OCI-M2 (cell line): ENCODE data around the gene LRP1B.
"Not testable (repeated sequence)": the region's sequence is repeated elsewhere in the genome, so short reads cannot be mapped to it uniquely, and the experiment has no call there.

Source experiments
- DNase-seq: peaks from one replicate; lab custom pipeline; 2025; ENCODE audit not compliant: unreplicated experiment; lab: John Stamatoyannopoulos, UW

LRP1B gene

DNA sequence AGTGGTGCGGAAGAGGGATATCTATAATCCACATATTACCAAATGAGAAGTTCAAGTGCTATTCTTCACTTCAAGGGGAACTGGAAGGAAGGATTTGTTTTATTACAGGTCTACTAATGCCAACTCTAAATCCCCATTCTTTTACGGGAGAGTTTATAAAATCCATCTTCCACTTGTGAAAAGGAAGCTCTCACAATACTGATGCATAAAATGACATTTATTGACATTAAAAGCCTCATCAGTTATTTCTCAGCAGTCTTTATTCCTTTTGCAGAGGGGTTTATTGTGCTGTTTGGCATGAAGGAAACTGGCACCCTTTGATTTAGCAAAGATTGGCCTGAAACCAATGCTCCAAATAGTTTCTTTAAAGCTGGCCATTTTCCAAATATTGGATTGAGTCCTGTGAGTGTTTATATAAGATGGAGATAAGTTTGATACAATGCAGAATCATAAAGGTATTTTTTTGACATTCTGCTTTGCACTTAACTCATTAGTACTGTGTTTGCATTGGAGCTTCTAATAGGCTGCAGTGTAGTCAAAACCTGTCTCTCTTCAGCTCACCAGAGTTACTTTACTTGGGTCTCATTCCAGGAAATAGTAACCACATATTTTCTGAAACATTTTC, 26.6 kb downstream of the LRP1B start:
- no peak for DNase-seq

DNA sequence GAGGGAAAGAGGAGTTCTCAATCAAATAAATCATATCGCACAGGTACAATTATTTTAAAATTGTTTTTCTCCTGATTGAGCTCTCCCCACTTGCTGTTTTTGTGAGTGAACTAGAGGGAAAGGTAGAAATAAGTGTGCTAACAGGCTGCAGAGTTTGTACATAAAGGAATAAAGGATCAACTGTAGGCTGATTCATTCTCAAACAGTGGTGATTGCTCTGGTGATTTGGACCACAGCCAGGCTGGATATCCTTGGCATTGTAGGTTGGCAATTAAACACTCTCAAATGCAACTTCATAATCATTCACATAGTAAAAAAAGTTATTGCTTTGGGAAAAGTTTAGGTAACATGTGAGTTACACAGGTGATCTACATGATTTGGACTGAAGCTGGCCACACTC, 29.8 kb downstream of the LRP1B start:
- DNase-seq = no peak

DNA sequence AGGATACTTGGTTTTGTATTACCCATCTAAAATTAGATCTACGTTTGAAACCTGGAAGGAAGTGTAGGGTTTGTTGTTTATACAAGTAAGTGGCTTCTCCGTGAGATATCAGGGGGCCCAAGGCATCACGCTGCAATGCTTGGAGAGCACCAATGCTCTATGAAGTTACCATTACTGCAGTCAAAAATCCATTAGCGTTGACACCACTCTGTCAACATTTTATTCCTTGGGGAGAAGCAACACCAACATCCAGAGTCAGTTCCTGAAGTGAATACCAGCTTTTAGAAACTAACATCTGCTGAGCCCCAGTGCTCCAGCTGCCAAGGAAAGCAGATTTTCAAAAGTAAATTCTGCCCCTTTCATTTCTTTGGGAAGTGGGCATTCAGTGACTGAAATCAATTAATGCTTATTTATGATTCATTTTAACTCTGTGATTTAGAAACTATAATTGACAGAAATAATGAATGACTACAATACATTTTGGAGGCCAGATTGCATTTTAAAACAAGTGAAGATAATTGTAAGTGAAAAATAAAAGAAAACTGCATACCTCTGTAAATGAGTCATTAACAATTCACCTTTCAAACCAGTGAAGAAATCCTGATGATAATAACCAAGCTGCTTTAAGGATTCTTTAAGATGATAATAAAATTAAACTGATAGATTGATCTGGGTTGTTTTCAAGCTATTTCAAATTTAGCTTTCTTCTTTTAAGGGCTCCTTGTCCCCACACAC, 30.5 kb downstream of the LRP1B start:
- DNase-seq = no peak

DNA sequence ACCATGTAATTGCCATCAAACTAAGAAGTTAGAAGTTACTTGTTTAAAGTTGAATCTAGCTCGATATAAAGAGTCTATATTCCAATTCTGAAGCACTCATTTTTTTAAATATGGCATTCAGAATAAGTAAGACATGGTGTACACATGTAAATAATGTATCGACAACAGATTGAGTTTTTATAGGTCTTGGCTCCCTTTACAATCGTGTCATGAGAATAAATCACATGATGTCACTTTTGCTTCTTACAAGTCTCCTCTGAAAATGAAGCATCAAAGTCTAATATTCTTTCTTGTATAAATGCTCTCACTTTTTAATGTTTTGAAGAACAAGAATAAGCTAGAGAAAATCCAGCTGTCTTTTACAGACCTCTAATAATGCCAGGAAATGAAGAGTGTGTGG, 33.1 kb downstream of the LRP1B start:
- DNase-seq = no peak

DNA sequence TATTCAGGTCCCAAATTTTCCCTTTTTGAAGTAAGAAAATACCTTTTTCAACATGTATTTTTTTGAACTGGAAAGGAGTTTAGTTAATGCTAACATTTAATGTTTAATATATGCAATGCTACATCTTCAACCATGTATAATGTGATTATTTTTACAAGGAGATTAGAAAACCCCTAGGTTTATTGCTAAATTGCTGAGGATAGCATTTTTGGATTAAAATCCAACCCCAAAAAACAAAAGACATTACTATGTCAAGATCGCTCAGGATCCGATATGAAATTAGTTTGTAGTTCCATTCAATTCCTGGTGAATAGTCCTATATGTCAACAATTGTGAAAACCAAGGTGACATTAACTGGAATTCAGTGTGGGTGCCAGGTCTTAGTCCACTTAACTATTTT, 35.2 kb downstream of the LRP1B start:
- no peak for DNase-seq

DNA sequence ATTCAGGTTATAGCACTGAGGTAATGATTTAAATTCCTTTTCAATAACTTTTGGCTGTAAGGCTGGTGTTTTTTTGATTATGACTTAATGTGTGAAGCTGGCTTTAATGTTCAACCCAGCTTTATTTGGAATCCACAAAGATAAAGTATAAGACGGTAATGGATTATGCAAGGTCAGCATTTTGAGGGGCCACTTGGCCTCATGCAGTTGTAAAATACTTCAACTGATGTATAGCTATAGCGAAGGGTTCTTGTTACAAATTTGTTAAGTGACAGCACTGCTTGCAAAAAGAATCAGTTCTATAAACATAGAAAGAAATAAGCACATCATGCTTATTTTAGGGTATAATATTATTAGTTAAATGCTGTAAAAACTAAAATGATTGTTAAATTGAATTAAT, 36.6 kb downstream of the LRP1B start:
- DNase-seq = no peak

DNA sequence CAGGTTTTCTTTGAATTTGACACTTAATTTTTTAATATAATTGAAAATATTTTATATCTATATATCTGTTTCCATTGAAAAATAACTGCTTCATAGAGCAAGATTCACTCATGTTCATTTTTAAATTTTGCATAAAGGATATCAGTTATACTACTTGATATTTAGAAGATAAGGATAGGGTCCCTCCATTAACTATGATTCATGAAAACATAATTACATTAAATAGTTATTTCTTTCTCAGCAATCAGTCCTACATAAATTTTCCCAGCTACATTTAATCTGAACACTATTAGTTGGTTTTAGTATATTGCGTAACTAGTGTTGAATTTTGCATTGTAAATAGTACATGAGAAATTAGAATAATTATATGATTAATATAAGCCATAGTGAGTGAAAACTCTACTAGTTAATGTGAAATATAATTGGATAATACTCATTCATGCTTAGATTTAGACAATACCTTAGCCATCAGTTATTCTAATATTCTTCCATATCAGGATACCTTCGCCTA, 42.7 kb downstream of the LRP1B start:
- no peak for DNase-seq

DNA sequence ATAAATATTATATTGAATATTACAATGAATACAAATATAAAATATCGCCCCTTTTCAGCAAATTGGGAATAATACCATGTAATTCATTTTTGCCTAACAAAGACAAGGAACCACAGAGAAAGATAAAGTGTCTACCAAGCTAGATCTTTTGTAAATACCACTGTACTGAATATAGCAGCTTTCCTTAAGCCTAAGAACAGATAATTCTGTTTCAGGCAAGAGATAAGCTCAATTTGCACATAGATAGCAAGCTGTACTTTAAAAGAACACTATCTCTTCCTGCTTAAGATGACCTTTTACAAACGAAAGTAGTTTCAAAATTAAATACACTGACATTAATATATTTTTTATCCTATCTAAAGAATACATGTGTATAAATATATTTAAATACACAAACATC, 43.2 kb downstream of the LRP1B start:
- DNase-seq = not testable (repeated sequence)

DNA sequence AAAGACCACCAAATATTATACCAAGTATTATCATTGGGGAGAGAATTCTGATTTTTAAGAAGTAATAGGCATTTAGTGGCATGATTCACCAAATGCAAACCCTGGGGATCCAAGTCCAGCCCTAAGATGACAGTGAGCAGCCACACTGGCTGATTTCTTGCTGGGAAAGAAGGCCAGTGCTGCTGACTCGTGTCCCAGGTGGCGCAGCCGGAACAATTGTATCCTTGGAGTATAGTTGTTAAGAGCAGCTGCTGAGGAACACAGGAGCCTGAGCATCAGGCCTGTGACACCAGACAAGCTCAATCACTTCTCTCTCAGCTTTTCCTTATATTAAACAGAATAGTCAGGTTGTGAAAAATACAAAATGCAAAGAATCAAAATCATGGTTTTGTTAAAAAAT, 48.4 kb downstream of the LRP1B start:
- DNase-seq = no peak

DNA sequence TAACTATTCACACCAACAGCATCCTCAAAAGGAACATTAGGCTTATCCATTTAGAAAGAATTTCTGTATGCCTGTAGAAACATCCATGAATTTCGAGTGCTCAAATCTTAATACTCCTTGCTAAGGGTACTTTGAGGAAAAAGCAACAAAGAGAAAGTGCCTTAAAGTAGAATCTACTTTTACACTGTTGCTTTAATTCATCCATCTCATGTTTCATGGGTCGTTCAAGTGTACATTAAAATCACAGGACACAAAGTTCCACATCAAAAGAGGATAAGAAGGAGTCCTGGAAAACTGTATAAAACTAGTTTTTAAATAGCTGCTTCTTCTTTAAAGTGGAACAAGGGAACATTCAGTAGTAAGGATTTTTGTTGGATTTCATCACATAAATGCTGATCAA, 54.5 kb downstream of the LRP1B start:
- DNase-seq = no peak

DNA sequence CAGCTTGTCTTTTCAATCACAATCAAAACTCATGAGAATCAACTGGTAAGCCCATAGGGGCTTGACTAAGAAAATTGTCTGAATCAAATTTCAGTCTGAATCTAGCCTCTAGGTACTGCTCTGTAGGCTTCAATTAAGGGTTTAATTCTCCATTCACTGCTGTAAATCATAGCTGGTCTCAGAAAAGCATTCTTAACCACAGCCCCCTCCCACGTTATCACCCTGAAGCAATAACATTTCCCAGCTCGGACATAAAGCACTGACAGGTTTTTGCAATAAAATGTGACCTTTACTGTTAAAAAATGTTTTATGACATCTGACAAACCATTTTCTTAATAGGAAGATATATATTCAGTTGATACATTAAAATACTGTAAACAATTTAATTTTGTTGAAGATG, 55.0 kb downstream of the LRP1B start:
- no peak for DNase-seq

DNA sequence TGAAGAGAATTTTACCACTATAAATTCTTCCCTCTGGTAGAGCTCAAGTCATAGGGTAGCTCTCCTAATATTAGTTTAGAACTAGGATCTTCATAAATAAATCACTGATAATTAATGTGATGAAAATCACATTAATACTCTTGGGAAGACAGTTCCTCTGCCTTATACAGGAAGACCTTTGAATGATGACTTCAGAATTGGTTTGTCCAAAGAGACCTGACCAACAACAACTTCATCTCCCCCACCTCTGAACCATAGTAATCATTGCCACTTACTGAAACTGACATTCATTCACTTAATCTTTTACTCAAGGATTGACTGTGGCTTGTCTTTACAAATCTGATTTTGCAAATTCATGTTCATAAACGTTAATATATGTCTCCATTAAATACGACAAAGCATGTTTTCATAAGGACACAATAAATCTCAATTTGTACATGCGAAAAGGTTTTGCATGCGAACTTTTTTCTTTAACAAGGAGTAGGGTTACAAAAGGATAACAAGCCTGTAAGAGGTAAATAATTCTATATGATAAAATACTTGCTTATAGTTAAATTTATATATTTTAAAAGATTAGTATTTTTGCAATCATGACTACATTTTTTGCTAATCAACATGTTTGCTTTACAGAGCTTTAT, 61.4 kb downstream of the LRP1B start:
- DNase-seq = no peak

DNA sequence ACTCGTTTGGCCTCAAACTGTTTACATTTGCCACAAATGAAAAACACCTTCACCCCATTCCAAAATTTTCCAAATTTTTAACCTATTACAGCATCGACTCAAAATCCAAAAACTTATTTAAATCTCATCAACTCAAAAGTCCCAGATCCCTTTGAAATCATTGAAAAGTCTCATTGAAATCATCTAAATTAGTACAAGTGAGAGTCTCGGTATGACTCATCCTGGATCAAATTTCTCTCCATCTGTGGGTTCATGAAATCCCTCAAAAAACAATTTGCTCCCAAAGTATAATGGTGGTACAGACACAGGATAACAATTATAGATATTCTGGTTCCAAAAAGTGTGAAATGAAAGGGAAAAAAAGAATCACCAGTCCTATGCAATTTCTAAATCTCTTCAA, 65.1 kb downstream of the LRP1B start:
- DNase-seq = no peak

DNA sequence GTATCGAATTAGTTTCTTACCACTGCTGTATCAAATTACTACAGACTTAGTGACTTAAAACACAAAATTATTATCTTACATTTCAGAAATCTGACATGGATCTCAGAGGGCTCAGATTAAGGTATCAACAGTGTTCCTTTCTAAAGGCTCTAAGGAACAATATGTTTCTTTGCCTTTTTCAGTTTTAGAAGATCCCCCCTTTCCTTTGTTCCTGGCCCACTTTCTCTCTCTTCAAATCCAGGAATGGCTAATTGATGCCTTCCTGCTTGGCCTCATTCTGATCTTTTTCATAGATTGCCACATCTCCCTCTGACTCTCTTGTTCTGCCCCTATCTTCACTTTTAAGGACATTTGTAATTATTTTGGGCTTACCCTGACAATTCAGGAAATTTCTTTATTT, 65.7 kb downstream of the LRP1B start:
- no peak for DNase-seq

DNA sequence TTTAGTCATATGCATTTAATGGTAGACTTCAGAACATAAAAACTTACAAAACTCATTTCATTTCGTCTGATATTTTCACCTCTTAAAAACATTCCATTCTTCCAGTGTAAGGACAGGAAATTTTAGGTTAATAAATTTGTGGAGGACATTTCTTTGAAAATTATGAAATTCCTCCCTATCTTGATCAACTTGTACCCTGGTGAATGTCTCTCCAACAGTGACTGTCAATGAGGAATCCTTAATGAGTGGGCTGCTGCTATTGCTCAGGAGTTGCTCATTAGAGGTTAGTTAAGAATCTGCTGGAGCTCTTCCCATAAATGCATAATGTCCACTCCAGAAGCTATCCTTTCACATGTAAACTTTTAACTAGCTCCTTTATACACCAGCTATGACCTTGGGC, 69.1 kb downstream of the LRP1B start:
- no peak for DNase-seq

DNA sequence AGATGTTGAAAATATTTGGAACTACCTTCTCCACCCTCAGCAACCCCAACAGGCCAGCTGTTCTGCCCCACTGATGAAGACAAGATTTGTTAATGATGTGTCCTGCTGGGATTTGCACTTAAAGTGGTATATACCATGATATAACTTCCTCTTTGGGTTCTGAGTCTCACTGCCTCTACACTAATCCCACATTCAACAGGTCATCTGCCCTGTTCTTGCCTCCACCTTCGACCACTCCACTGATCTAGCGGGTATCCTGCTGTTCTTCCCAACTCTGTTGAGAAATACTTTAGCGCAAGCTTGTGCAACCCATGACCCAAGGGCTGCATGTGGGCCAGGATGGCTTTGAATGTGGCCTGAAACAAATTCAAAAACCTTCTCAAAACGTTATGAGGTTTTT, 72.7 kb downstream of the LRP1B start:
- DNase-seq = no peak

DNA sequence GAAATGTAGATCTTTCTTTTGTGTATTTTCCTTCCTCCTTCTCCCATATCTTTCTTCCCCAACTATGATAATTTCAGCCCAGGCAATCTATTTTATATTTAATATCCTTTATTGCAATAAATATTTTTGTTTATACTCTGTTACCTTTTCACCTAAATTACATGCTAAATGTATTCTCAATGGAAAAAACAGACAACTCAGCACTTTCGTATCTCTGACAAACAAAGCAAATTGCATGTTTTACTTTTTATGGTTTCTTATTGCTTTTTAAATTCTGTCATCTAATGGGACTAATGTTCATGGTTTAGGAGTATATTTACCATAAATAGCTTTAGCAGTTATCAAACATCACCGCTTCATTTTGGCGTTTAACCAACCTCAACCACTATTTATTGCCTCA, 74.0 kb downstream of the LRP1B start:
- DNase-seq = no peak

DNA sequence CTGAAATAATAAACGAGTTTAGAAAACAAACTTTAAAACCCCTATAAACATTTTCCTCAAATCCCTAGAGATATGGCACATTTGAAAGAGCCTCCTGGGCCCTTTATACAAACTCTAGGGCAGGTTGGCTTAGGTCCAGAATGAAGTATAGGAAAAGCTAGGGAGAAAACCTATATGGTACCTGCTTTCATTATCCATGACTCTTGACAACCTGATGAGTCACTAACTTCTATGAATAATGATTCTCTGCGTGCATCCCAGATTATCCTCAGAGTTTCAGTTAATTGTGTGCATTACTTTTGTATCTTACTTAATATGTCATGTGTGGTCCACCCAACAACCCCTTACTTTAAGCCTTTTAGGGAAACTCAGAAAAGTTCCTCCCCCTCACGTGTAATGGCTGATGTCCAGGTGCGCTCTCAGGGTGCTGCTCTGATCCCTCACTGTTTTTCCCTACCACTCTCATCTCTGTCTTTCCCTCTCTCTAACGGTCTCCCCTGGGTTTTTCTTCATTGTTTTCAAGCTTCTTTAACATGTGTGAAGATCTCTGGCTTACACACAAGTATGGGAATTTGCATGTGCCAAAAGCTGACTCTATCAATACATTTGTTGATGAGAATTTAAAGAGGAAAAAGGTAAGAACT, 78.5 kb downstream of the LRP1B start:
- no peak for DNase-seq

DNA sequence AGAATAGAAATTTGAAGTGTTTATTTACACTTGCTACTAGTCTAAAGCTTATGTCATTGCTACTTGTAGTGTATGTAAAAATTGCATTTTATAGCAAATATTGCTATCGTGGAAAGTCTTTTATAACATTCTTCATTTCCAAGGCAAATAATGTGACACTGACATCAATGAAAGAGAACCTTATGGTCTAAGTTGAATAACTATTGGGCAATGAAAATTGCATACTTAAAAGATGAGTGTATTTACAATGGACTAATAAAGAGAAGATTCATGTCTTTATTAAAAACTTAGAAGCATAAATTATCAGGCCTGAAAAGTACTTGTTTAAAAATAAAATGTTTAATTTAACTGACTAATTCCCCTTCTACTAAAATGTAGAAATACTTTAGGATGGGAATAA, 82.2 kb downstream of the LRP1B start:
- no peak for DNase-seq

DNA sequence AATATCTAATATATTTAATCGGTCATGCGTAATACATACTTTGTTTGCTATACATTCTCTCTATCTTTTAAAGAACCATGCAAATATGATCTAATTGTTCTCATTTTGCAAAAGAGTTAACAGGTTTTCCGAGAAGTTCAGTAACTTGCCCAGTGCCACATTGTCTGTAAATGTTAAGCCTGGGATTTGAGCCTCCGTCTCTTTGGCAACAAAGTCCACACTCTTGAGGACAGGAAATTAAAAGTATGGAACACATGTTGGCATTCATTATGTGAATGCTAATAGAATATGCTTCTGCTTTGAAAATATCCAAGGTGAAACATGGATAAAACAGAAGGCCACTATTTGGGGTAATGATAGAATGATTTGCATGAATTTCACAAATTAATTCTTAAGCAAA, 85.2 kb downstream of the LRP1B start:
- DNase-seq = no peak

DNA sequence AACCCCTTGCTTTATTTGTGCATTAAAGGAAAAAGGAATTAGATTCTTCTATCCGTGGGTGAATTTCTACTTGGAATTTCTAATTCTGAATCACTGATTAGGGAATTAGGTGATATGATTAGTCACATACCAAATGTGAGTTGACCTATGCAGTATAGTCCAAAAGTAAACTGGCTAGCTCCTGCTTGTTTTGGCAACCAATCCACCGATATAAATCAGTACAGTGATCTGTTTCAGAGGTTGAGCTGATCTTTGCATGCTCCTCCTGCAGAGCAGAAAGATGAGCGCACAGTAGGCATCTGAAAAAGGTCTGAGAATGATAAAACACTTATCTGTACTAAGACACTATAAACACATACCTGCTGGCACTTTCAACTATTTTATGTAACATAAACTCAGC, 86.6 kb downstream of the LRP1B start:
- DNase-seq = no peak
